Measurements from ENCODE around the gene MRC2. TPM values are rescaled to one million over a fixed set of nuclear protein-coding genes. Genes with fewer than 3 reads are reported as not detected.

Gene MRC2
- total and polyA plus RNA-seq, 9 of the 15 experiments (the other 6 are each of a cell fraction or from before 2014, with no cell fraction given) = 0.28 to 11.5 (median 6.6) TPM

DNA sequence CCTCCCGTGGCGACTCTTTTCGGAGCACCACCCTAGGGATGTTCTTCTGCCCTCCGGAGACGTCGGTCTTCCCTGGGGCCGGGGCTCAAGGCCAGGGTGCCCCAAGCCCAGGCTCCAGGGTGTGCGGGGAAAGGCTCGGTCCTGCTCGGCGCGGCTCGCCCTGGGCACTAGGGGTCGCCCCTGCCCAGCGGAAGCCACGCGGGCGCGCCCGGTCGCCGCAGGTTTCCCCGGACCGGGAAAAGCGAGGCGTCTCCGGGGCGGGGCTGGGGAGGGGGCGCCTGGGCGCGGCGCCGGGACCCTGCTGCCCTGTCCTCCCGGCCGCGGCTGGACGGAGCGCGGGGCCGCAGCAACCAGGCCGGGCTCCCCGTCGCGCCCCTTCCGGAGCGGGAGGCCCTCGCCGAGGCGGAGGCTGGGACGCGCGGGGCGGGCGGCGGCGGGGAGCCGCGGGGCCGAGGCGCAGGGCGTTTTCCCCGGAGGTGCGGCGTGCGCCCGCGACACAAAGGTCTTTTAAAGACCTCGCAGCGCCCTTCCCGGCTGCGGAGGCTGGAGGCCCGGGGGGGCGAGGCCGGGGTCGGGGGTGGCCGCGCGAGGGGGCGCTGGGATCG is 76.4 kb downstream of the MRC2 start (continued):
- TF ChIP-seq, protein P1, sequence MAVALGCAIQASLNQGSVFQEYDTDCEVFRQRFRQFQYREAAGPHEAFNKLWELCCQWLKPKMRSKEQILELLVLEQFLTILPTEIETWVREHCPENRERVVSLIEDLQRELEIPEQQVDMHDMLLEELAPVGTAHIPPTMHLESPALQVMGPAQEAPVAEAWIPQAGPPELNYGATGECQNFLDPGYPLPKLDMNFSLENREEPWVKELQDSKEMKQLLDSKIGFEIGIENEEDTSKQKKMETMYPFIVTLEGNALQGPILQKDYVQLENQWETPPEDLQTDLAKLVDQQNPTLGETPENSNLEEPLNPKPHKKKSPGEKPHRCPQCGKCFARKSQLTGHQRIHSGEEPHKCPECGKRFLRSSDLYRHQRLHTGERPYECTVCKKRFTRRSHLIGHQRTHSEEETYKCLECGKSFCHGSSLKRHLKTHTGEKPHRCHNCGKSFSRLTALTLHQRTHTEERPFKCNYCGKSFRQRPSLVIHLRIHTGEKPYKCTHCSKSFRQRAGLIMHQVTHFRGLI (CRISPR knock-in tag; IDR thresholded peaks at IDR 0.05) = no peak
- TF ChIP-seq ZBTB5 (IDR thresholded peaks at IDR 0.05) (no peak), TCF7L2 (IDR thresholded peaks at IDR 0.05; ENCODE audit: low read depth, low read length) (no peak), KAT7 (CRISPR knock-in tag; IDR thresholded peaks at IDR 0.05; ENCODE audit: borderline replicate concordance) (no peak), TFE3 (CRISPR knock-in tag; IDR thresholded peaks at IDR 0.05) (no peak), FOXK2 (conservative IDR thresholded peaks at IDR 0.05 in 1 of 2, IDR thresholded peaks at IDR 0.05 in 1 of 2; ENCODE audit: low read depth in 2 of 2) (no peak), ETV5 (CRISPR knock-in tag; IDR thresholded peaks at IDR 0.05; ENCODE audit: low read depth) (0 out of 2 replicates have a peak, but pooled peaks have one; percentile 33), TAL1 (IDR thresholded peaks at IDR 0.05) (no peak), PTTG1 (tag; IDR thresholded peaks at IDR 0.05; ENCODE audit: low read depth) (no peak), NONO (IDR thresholded peaks at IDR 0.05; ENCODE audit: low read depth in 2 of 2, low read length in 1 of 2) (peak in 1 of 2 experiments; percentile 79; a peak in 2 of 4 replicates), FOXA1 (IDR thresholded peaks at IDR 0.05; ENCODE audit: borderline replicate concordance) (no peak), CAMTA2 (CRISPR knock-in tag; conservative IDR thresholded peaks at IDR 0.05) (no peak), ETV1 (tag; conservative IDR thresholded peaks at IDR 0.05; ENCODE audit: low read depth) (no peak; the same call in 1 of the 2 replicates), ZNF584 (CRISPR knock-in tag; IDR thresholded peaks at IDR 0.05; ENCODE audit: low read depth) (no peak), RFX1 (IDR thresholded peaks at IDR 0.05) (no peak), ELF2 (CRISPR knock-in tag; IDR thresholded peaks at IDR 0.05) (no peak), SMARCC2 (IDR thresholded peaks at IDR 0.05; ENCODE audit: low read depth) (no peak), XRCC5 (IDR thresholded peaks at IDR 0.05; ENCODE audit: low read depth, low read length) (no peak)
- TF ChIP-seq, protein P2, sequence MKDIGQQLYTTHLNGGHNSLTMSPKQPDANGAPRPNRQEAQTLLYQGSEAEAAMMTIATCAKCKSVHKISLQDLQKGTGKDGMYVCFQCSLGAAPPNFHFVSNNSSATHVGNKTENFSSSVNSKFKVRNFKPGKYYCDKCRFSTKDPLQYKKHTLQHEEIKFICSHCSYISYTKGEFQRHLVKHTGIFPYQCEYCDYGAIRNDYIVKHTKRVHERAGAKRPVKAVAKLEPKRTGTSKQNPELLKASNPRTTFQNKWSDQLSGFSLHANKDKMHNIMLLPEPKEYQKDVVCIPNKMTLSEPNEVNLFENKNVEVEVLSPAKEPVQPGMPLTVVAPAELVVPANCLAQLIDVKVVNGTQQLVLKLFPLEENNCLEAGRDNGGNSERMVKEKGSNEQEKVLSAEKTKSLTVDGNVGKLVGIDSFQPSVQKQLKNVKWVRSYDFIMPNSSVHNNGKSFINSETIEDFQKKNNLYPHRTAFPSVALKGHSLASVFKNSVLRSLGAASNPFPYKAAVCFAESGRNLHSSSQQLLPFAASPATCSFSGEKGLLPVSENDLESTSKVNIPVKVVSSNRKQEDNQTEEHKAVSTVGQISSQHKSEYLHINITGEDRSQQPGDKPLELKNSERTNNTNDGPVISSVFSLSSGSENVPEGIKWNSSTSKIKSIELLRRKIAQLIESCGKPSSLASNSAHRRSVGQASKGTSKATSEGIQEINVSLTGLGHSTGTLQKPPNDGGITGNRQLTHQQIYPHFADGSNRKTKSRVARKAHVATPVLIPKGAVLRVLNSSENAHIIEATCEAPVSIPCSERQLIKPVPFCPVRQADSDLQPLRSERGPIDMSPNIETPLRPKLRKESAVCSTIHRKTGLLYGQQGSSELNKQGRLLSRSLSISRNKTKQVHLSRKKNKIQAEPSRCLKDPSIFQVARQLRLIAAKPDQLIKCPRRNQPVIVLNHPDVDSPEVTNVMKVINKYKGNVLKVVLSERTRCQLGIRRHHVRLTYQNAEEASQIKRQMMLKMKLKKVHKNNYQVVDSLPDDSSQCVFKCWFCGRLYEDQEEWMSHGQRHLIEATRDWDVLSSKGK (CRISPR knock-in tag; IDR thresholded peaks at IDR 0.05) = no peak
- TF ChIP-seq, protein P3, sequence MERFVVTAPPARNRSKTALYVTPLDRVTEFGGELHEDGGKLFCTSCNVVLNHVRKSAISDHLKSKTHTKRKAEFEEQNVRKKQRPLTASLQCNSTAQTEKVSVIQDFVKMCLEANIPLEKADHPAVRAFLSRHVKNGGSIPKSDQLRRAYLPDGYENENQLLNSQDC (CRISPR knock-in tag; IDR thresholded peaks at IDR 0.05) = no peak

Data from K562 (cell line).